OCI-LY3 (cell line): ENCODE data around the gene HOXA11.

Experiments
- H2AFZ ChIP-seq: fragments of 200-600, 300-600 bp; shearing (Covaris generic); 2 replicates; pipeline ENCODE4 v1.6.0; 2014; ENCODE audit warnings: antibody characterized with exemption, low read depth, low read length
- H3K27ac ChIP-seq: fragments of 200-600, 300-600 bp; sonication (generic); 2 replicates; pipeline ENCODE4 v1.5.1; 2014; ENCODE audit warnings: mild to moderate bottlenecking, low read length, moderate library complexity, mixed read lengths
- H3K27me3 ChIP-seq: fragments of 200-600, 300-600 bp; sonication (generic); 2 replicates; pipeline ENCODE4 v1.6.1; 2014; ENCODE audit warnings: low read depth, low read length, mixed read lengths
- H3K36me3 ChIP-seq: fragments of 200-600, 300-600 bp; sonication (generic); replicated peaks from 2 replicates; pipeline ENCODE3; 2014; ENCODE audit warnings: low read depth, low read length, mixed read lengths
- H3K4me1 ChIP-seq: fragments of 300-600, 200-600 bp; sonication (generic); 2 replicates; pipeline ENCODE4 v1.6.1; 2014; ENCODE audit warnings: low read length, mixed read lengths
- H3K4me2 ChIP-seq: fragments of 200-600, 300-600 bp; sonication (generic); 2 replicates; pipeline ENCODE4 v1.6.1; 2014; ENCODE audit warnings: low read length, mixed read lengths
- H3K4me3 ChIP-seq: fragments of 300-600, 200-600 bp; sonication (generic); 2 replicates; pipeline ENCODE4 v1.5.1; 2014; ENCODE audit warnings: antibody characterized with exemption, mild to moderate bottlenecking, low read length, moderate library complexity
- H3K79me2 ChIP-seq: fragments of 300-600, 200-600 bp; shearing (Covaris generic); 2 replicates; pipeline ENCODE4 v1.6.1; 2014; ENCODE audit warnings: mild to moderate bottlenecking, low read length, mixed read lengths
- H3K9ac ChIP-seq: fragments of 300-600, 200-600 bp; shearing (Covaris generic); 2 replicates; pipeline ENCODE4 v1.6.0; 2014; ENCODE audit warnings: mild to moderate bottlenecking, low read length, moderate library complexity
- H3K9me3 ChIP-seq: fragments of 200-600, 300-600 bp; shearing (Covaris generic); 2 replicates; pipeline ENCODE4 v1.6.1; 2014; ENCODE audit warnings: low read length, mixed read lengths; ENCODE audit not compliant: insufficient read depth
- H4K20me1 ChIP-seq: fragments of 200-600, 300-600 bp; sonication (generic); 2 replicates; pipeline ENCODE4 v1.6.1; 2016; ENCODE audit warnings: low read length, mixed read lengths; ENCODE audit not compliant: insufficient read depth
- EZH2phosphoT487 ChIP-seq: fragments of 200-600 bp; shearing (Covaris generic); IDR thresholded peaks from 2 replicates; pipeline ENCODE4 v1.6.1; 2018; ENCODE audit warnings: antibody characterized with exemption, mixed run types, low read depth
- TF ChIP-seq, protein P1 (sequence below): fragments of 200-600, 300-600 bp; sonication (generic); IDR thresholded peaks from 2 replicates; pipeline ENCODE4 v1.5.1; 2014; ENCODE audit warnings: antibody characterized with exemption, low read length, low read depth

Gene HOXA11

DNA sequence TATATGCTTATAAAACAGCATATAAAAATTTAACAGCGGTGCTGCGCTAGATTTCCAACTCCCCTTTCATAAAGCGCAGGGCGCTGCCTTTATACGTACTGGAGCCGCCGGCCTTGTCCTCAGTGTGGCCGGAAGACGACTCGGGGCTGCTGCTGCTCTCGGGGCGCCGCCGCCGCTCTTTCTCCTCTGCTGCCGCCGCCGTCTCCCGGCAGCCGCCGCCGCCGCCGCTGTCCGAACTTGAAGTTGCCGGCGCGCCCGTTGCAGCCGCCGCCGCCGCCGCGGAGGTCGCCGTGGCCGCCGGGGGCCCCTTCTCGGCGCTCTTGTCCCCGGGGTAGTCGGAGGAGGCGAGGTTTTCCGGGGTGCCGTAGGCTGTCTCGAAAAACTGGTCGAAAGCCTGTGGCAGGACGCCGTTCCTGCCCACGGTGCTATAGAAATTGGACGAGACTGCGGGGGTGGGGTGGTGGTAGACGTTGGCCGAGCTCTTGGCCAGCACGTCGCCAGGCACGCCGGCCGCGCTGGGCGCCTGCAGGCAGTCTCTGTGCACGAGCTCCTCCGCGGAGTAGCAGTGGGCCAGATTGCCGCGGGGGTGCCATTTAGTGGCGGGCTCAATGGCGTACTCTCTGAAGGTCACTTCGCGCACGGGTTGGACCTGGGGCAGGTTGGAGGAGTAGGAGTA is 557 bp downstream of the HOXA11 start:
- Histone ChIP-seq H3K27ac (no peak overlapping the region), H2AFZ (no peak overlapping the region)

GRCh38 chr7:27183682-27184336 is 1.2 kb downstream of the HOXA11 start:
- no peaks in the 10 kb centered on the region for H3K79me2 ChIP-seq
- no peak overlapping the region for H3K4me3 ChIP-seq
- H3K4me2 ChIP-seq: no peak overlapping the region
- no peak overlapping the region for H2AFZ ChIP-seq
- TF ChIP-seq, protein P1, sequence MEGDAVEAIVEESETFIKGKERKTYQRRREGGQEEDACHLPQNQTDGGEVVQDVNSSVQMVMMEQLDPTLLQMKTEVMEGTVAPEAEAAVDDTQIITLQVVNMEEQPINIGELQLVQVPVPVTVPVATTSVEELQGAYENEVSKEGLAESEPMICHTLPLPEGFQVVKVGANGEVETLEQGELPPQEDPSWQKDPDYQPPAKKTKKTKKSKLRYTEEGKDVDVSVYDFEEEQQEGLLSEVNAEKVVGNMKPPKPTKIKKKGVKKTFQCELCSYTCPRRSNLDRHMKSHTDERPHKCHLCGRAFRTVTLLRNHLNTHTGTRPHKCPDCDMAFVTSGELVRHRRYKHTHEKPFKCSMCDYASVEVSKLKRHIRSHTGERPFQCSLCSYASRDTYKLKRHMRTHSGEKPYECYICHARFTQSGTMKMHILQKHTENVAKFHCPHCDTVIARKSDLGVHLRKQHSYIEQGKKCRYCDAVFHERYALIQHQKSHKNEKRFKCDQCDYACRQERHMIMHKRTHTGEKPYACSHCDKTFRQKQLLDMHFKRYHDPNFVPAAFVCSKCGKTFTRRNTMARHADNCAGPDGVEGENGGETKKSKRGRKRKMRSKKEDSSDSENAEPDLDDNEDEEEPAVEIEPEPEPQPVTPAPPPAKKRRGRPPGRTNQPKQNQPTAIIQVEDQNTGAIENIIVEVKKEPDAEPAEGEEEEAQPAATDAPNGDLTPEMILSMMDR: no peak
- no peak for TF ChIP-seq EZH2phosphoT487
- no peaks in the 10 kb centered on the region for H3K4me1 ChIP-seq
- no peak overlapping the region for H3K27ac ChIP-seq
- no peak overlapping the region for H3K9ac ChIP-seq
- H3K27me3 ChIP-seq: no peaks in the 10 kb centered on the region
- H4K20me1 ChIP-seq: no peaks in the 10 kb centered on the region
- no peaks in the 10 kb centered on the region for H3K9me3 ChIP-seq
- H3K36me3 ChIP-seq: no peaks in the 10 kb centered on the region

More for the DNA sequence above, 557 bp downstream of the HOXA11 start:
- Histone ChIP-seq H3K36me3 (no peaks in the 10 kb centered on the region), H3K4me2 (no peak overlapping the region), H3K79me2 (no peaks in the 10 kb centered on the region), H3K9me3 (no peaks in the 10 kb centered on the region), H3K4me3 (no peak overlapping the region), H3K27me3 (no peaks in the 10 kb centered on the region), H3K4me1 (no peaks in the 10 kb centered on the region), H3K9ac (no peak overlapping the region), H4K20me1 (no peaks in the 10 kb centered on the region)
- TF ChIP-seq, protein P1: no peak
- TF ChIP-seq EZH2phosphoT487: no peak

- Histone ChIP-seq H3K9me3 (no peaks in the 10 kb centered on the region), H3K36me3 (no peaks in the 10 kb centered on the region), H3K27me3 (no peaks in the 10 kb centered on the region), H3K79me2 (no peaks in the 10 kb centered on the region), H3K4me3 (no peak overlapping the region), H3K4me2 (no peak overlapping the region), H3K9ac (no peak overlapping the region), H3K27ac (no peak overlapping the region), H4K20me1 (no peaks in the 10 kb centered on the region), H3K4me1 (no peaks in the 10 kb centered on the region), H2AFZ (no peak overlapping the region)
- TF ChIP-seq, protein P1: no peak
- no peak for TF ChIP-seq EZH2phosphoT487
Measured at GRCh38 chr7:27182861-27183681, 2.0 kb downstream of the HOXA11 start.

- no peak overlapping the region for H2AFZ ChIP-seq
- no peaks in the 10 kb centered on the region for H3K9me3 ChIP-seq
- H3K4me1 ChIP-seq: no peaks in the 10 kb centered on the region
- H3K27ac ChIP-seq: no peak overlapping the region
- no peak overlapping the region for H3K9ac ChIP-seq
- no peak overlapping the region for H3K4me3 ChIP-seq
- no peaks in the 10 kb centered on the region for H3K27me3 ChIP-seq
- no peak overlapping the region for H3K4me2 ChIP-seq
- no peak for TF ChIP-seq EZH2phosphoT487
- TF ChIP-seq, protein P1: no peak
- no peaks in the 10 kb centered on the region for H4K20me1 ChIP-seq
- no peaks in the 10 kb centered on the region for H3K36me3 ChIP-seq
- no peaks in the 10 kb centered on the region for H3K79me2 ChIP-seq
Measured at GRCh38 chr7:27182285-27182841, 2.7 kb downstream of the HOXA11 start.
